NCI-H226 (cell line): ENCODE data around the gene PRG3.

Source experiments
- DNase-seq: peaks from one replicate; pipeline ENCODE4 v3.0.0-alpha.2; 2015

Gene PRG3, protein sequence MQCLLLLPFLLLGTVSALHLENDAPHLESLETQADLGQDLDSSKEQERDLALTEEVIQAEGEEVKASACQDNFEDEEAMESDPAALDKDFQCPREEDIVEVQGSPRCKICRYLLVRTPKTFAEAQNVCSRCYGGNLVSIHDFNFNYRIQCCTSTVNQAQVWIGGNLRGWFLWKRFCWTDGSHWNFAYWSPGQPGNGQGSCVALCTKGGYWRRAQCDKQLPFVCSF

GRCh38 chr11:57380975-57381374 lies at the start of gene PRG3:
PRG3 (minus strand) TSS chr11:57381150; CDS start chr11:57380708, 442 bp downstream.
- no peak for DNase-seq

DNA sequence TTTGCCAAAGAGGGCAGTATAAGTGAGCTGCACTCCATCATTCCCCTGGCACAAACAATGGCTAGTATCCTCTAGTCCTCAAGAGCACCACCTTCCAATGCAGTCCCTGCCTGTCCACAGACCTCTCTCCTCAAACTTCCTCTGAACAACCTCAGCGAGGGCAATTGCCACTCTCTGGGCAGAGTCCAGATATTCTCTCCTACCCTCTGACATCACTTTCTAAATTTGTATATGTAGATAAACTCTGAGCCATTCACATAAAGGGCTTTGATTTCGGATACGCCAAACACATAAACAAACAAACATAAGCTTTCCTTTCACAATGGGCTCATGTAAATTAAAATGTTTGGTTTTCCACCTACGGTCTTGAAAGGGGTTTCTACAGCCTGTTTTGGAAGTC lies 49.0 kb upstream of the PRG3 start:
- DNase-seq = no peak

DNA sequence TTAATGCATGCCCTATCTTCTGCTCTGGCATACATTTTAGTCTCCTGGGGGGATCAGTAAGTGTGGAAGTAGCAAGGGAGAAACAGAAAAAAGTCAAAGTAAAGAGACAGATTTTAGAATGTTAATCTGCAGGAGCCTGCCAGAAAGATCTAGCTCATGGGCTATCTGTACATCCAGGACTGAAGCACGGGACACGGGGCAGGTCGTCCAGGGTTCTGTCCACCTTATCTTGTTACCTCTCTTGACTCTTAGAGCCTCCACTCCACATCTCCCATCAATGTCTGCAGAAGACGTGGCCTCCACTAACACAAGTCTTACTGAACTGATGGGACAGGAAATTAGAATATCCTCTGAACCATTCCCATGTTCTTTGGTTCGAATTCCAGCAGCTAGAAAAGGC lies 47.7 kb upstream of the PRG3 start:
- DNase-seq = no peak

- DNase-seq = peak; percentile 67
Observed at GRCh38 chr11:57427727-57428082, 46.8 kb upstream of the PRG3 start.

- DNase-seq = peak; percentile 90
Observed at GRCh38 chr11:57426929-57427726, 46.2 kb upstream of the PRG3 start, which contains the start of gene SLC43A3. SLC43A3 (minus strand) TSS chr11:57427121; CDS start chr11:57426172, 949 bp downstream.

DNA sequence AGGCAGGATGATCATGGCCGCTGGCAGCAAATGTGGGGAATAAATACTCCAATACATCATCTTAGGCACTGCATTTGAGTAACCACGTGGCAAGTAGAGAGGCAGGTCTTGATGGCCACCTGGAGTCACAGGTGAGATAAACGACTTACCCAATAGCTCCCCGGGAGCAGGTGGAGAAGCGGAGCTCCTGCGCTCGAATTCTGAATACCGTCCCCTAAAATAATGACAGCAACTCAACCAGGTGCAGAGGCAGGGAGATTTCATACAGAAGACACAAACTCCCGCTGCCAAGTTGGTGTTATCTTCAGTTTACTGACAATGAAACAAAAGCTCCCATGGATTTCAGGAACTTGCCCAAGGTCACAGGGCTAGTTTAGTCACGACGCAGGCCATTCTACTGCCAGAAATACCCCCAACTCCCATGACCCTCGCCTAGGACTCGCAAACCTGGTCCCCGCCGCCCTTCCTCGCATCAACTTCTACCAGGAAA lies 45.5 kb upstream of the PRG3 start:
- DNase-seq = peak; percentile 9

- DNase-seq = no peak
Observed at GRCh38 chr11:57425565-57426438, 44.9 kb upstream of the PRG3 start.

DNA sequence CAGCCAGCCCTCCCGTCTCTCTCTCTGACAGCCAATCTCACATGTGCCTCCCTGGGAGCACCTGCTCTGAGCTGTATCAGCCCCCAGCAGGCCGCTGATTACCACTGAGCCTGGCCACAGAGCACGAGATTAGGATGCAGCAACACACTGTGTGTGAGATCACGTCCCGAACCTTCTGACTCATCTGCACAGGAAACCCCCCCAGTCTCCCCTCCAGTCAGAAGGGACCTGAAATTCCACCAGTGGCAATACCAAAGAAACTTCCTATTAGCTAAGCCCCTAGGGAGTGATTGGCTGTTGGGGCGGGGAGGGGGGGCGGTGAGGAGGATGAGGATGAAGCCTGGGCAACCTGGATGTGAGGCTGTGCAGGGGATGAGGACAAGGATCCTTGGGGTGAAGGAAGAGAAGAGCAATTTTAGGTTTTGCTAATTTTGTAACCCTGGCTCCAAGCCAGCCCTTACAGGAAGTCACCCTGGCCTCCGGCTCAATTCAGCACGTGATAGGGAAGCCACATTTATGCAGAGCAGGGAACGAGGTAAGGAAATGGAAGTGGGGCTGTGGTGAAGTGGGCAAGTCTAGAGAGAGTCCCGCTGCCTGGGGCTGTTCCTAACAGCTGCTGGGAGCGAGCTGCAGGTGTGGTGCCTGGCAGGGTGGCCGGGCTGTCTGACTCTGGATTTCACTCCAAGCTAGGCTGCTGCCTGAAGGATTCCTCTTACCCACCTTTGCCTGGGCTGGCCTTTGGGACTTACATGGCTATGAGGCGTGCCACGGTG lies 44.0 kb upstream of the PRG3 start:
- peak; percentile 99 for DNase-seq

DNA sequence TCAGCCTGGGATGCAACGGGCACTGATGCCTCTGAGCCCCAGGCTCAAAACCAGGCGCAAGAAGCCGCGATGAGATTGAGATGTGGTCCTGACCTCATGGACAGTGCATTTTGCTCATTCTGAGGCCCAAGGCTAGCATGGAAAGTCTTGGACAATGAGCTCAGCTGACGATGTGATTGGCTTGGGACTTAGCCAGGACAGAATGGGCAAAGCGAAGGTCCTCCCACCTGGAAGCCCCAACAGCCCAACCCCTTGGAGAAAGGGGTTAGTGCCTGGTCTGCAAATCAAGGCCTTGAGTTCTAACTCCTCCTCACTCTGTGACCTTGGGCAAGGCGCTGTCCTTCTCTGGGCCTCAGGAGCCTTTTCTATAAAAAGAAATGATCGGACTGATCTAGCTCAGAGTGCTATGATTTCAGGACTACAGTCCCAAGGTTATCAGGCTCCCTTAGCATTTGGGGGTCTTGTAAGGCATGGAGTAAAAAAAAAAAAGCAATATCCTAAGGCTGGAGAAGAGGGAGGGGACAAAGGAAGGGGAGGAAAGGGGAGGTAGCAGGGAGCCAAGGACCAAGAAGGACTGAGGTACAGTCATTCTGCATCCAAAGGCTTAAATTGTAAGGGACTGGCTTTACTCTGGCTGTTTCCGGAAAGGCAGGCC lies 43.3 kb upstream of the PRG3 start:
- peak; percentile 32 for DNase-seq

DNA sequence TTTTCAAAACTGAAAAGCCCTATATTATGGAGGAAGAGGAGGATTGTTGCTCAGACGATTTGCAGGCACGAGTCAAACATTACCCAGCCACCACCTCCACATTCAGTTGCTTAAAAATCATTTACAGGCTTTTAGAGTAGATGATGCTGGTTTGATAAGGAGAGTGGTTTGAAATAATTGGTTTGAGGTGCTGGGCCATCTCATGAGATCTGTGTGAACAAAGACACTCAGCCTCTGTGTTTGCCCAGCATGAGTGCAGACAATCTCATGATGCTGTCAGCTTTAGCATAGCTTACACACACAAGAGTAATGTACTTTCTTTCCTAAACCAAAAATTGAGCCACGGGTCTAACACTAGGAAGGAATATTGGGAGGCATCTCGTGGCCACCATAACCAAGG lies 41.7 kb upstream of the PRG3 start:
- DNase-seq = no peak

DNA sequence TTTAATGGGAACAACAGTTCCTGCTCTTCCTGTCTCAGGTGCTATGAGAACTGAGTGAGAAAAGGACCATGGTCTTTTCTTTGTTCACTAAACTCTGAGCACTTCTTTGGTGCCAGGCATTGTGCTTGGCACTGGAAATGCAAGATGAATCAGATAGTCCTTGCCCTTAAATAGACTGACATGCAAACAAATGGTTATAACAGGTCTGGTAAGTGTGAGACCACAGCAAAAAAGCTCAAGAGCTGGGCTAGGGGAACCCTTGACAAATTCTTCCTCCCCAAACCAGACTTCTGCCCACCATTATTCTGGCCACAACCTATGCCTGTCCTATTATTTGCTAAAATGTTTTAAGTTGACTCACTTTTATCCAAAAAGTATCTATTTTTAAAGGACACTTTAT lies 40.9 kb upstream of the PRG3 start:
- no peak for DNase-seq

GRCh38 chr11:57421066-57421465 lies 40.1 kb upstream of the PRG3 start:
- DNase-seq = no peak

GRCh38 chr11:57419146-57419545 lies 38.2 kb upstream of the PRG3 start:
- no peak for DNase-seq

DNA sequence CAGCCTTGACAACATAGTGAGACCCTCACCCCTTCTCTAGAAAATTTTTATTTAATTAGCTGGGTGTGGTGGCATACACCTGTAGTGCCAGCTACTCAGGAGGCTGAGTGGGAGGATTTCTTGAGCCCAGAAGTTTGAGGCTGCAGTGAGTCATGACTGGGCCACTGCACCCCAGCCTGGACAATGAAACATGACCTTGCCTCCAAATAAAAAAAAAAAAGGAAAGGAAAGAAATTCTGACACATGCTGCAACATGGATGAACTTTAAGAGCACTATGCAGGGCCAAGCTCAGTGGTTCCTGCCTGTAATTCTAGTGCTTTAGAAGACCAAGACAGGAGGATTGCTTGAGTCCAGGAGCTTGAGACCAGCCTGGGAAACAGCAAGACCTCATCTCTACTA lies 37.2 kb upstream of the PRG3 start:
- no peak for DNase-seq

DNA sequence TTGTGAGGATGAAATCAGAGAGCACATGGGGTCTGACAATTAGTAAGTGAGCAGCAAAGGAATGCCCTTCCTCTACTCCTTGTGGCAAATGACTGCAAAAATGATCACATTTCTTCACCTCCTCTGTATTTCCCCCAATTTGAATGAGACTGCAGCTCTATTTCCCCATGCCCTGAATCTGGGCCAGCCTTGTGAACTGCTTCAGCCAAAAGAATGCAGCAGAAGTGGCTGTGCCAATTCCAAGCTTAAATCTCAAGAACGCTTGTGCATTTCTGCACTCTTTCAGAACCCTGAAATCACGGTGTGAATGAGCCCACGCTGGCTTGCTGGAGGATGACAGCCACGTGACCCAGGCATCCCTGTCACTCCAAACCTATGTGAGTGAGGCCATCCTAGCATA lies 36.1 kb upstream of the PRG3 start:
- DNase-seq = no peak

DNA sequence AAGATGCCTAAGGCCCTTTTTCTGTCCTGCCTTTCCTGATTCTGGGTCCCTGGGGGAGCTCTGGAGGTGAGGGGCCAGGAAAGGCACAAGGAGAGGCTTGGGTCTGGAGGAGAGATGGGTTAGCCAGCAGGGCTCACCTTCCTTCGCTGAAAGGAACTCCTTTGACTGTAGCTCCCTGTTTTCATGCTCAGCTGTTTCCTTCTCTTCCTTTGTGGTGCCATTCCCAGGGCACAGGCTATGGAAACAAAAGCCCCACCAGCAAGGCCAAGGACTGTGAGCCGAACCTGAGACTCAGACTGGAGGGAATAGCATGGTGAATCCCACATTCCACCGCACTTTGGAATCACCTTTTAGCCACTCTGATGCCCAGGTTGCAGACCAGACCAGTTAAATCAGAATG lies 35.5 kb upstream of the PRG3 start:
- DNase-seq = no peak

DNA sequence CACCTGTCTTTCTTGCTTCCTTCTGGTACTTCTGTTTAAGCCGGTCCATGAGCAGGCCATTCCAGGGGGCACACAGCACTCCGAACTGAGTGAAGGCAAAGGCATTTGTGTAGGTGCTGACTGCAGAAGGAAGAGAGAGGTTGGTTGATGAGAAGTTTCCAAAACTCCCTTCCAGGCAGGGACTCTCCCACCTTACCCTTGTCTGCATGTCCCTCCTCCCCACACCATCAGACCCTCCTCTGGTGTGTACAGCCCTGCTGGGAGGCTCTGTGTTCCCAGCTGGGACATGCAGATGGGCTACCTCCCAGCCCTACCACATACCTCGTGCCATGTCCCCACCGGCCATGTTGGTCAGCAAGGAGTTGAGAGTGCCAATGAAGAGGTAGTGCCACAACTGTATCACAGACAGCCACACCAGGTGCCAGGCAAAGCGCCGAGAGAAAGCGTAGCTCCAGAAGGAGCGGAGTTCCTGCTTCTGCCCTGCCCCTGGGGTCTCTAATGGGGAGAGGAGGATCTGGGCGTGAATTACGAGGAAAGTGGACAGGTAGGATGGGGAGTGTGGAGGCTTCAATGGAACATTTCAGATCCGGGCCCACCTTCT lies 33.8 kb upstream of the PRG3 start:
- no peak for DNase-seq

- DNase-seq = peak; percentile 24
Observed at GRCh38 chr11:57413681-57414080, 32.7 kb upstream of the PRG3 start.

- DNase-seq = peak; percentile 43
Observed at GRCh38 chr11:57410287-57410686, 29.3 kb upstream of the PRG3 start.

DNA sequence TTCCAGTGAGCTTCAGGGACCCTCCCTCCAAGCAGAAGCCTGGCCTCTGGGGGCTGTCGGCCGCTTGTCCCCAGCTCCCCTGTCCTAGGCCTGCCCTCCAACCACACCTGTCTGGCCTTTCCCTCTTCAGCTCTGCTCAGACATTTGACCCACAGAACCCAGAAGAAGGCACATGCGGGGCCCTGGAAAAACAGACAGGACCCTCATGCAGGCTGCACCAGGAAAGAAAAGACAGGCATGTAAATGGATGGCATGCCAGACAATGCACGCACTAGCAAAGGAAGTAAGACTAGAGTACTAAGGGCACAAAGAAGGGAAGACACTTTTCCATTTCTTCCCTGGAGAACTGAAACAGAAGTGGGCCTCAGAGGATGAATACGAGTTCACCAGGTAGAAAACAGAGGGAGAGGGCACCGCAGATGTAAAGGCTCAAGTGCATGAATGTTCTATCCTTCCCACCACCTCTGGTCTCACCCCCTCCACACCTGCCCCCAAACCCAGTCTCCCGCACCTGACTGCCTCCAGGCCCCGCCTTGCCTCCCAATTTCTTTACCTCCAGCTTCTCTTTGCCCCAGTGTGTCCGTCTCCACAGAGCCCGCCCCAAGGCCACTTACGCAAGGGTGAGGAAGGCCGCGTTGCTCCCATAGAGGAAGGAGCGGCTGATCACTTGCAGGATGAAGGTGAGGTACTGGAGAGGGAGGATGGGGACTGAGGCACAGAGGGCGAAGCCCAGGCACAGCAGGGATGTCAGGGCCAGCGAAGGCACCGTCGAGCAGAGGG lies 28.6 kb upstream of the PRG3 start:
- no peak for DNase-seq

GRCh38 chr11:57408771-57409170 lies 27.8 kb upstream of the PRG3 start:
- no peak for DNase-seq
